Hippocampal formation (tissue), 2 donors: ENCODE measurements around the gene MRPS2.
"Not testable (repeated sequence)": the region's sequence is repeated elsewhere in the genome, so short reads cannot be mapped to it uniquely, and the experiment has no call there.

Experiments used
- DNase-seq, 2 donors: peaks; one replicate each; lab custom pipeline; 2025; lab: John Stamatoyannopoulos, UW

Gene MRPS2

GRCh38 chr9:135514342-135515082, 14.0 kb downstream of the MRPS2 start:
- DNase-seq, result no peak

GRCh38 chr9:135515083-135515951, 14.8 kb downstream of the MRPS2 start:
- no peak for DNase-seq

- DNase-seq, result no peak
Observed at GRCh38 chr9:135516132-135516860, 15.8 kb downstream of the MRPS2 start.

GRCh38 chr9:135517407-135517822, 16.9 kb downstream of the MRPS2 start:
- no peak for DNase-seq

GRCh38 chr9:135519179-135519971, 18.9 kb downstream of the MRPS2 start:
- DNase-seq, result no peak

- DNase-seq, result no peak
Observed at GRCh38 chr9:135520916-135521607, 20.6 kb downstream of the MRPS2 start, which contains the start of gene LCN1. LCN1 (plus strand) TSS chr9:135521440; CDS start chr9:135521498, 58 bp downstream.

GRCh38 chr9:135521608-135522095, 21.2 kb downstream of the MRPS2 start:
- DNase-seq, result no peak

- no peak for DNase-seq
Observed at GRCh38 chr9:135522137-135522877, 21.8 kb downstream of the MRPS2 start.

- DNase-seq, result no peak
Observed at GRCh38 chr9:135522931-135523330, 22.4 kb downstream of the MRPS2 start.

- no peak for DNase-seq
Observed at GRCh38 chr9:135523521-135524129, 23.1 kb downstream of the MRPS2 start.

GRCh38 chr9:135524130-135524861, 23.8 kb downstream of the MRPS2 start:
- no peak for DNase-seq

GRCh38 chr9:135525241-135526088, 25.0 kb downstream of the MRPS2 start:
- DNase-seq, result no peak

- no peak for DNase-seq
Observed at GRCh38 chr9:135526089-135526729, 25.7 kb downstream of the MRPS2 start.

- DNase-seq, result no peak
Observed at GRCh38 chr9:135526730-135527571, 26.5 kb downstream of the MRPS2 start.

- not testable (repeated sequence) for DNase-seq
Observed at GRCh38 chr9:135528842-135529435, 28.5 kb downstream of the MRPS2 start.

GRCh38 chr9:135530146-135530545, 29.7 kb downstream of the MRPS2 start:
- DNase-seq, result no peak
